ENCODE data around the gene FIGNL1. TPM values are rescaled to one million over a fixed set of nuclear protein-coding genes. Genes with fewer than 3 reads are reported as not detected.

The FIGNL1 gene
- total RNA-seq, 1 experiment from 2014 or later, result 13.8 TPM

DNA sequence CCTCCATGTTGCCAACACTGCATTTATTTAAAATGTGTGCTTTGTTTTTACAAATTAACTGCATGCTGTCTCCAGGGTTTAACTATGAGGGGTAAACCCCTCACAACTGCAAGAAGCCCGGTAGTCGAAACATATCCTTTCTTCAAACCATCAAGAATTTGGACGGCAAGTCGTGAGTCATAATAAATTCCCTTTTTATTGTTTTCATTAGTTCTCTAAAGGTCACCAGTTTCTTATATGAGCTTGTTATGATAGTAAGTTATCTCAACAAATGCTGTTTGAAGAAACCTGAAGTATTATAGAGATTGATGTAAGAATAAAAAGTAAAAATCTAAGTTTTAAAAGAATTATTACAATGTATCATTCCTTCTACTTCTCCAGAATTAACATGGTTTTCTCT, 12.2 kb upstream of the FIGNL1 start:
- no peak overlapping the region for H4K5ac ChIP-seq (ENCODE audit: insufficient read length, low read depth, low read length)
- no peaks in the 10 kb centered on the region for H3K9me3 ChIP-seq (ENCODE audit: control insufficient read depth, low read depth, low read length)
- Mint-ChIP-seq H3K36me3 (ENCODE audit: insufficient read depth in 1 of 3, low read depth in 3 of 3) (peaks cover 0 to 6% (median 3%) of the 10 kb centered on the region in 3 experiments; a peak in 5 of 7 replicates), H3K9me3 (peaks cover 14 to 23% of the 10 kb centered on the region in 2 experiments), H3K27me3 (ENCODE audit: low read depth) (peaks cover 8% of the 10 kb centered on the region), H3K4me3 (no peak overlapping the region), H3K4me1 (no peaks in the 10 kb centered on the region; a peak in 1 of 4 replicates), H3K27ac (no peak overlapping the region)
- H3K79me1 ChIP-seq (ENCODE audit: insufficient read depth, low read depth, low read length, poor library complexity, severe bottlenecking), result no peaks in the 10 kb centered on the region
- H3K27ac ChIP-seq (ENCODE audit: insufficient read length, low read depth, low read length), result no peak overlapping the region
- H2BK120ac ChIP-seq (ENCODE audit: low read depth, low read length, poor library complexity, severe bottlenecking), result no peak overlapping the region
- TF ChIP-seq, protein P1, sequence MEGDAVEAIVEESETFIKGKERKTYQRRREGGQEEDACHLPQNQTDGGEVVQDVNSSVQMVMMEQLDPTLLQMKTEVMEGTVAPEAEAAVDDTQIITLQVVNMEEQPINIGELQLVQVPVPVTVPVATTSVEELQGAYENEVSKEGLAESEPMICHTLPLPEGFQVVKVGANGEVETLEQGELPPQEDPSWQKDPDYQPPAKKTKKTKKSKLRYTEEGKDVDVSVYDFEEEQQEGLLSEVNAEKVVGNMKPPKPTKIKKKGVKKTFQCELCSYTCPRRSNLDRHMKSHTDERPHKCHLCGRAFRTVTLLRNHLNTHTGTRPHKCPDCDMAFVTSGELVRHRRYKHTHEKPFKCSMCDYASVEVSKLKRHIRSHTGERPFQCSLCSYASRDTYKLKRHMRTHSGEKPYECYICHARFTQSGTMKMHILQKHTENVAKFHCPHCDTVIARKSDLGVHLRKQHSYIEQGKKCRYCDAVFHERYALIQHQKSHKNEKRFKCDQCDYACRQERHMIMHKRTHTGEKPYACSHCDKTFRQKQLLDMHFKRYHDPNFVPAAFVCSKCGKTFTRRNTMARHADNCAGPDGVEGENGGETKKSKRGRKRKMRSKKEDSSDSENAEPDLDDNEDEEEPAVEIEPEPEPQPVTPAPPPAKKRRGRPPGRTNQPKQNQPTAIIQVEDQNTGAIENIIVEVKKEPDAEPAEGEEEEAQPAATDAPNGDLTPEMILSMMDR (conservative IDR thresholded peaks at IDR 0.05), result no peak
- H3K56ac ChIP-seq (ENCODE audit: insufficient read length, low read depth, low read length), result no peak overlapping the region
- H2BK20ac ChIP-seq (ENCODE audit: low read depth, low read length, poor library complexity, severe bottlenecking), result no peak overlapping the region
- H3K18ac ChIP-seq (ENCODE audit: insufficient read length, low read depth, low read length), result no peak overlapping the region
- H4K91ac ChIP-seq (ENCODE audit: insufficient read length, low read depth, low read length), result no peak overlapping the region
- H3T11ph ChIP-seq (ENCODE audit: low read length), result no peak overlapping the region
- no peaks in the 10 kb centered on the region for H4K20me1 ChIP-seq (ENCODE audit: control insufficient read depth, insufficient read depth, insufficient read length)
- no peak overlapping the region for H2AK5ac ChIP-seq (ENCODE audit: insufficient read length, low read length)
- no peak overlapping the region for H3K23ac ChIP-seq (ENCODE audit: insufficient read length, low read depth, low read length)
- no peak overlapping the region for H2BK5ac ChIP-seq (ENCODE audit: insufficient read length, low read length)
- H3K27me3 ChIP-seq (ENCODE audit: insufficient read depth, low read length), result no peaks in the 10 kb centered on the region
- H2BK12ac ChIP-seq (ENCODE audit: insufficient read length, low read depth, low read length), result no peak overlapping the region
- H2BK15ac ChIP-seq (ENCODE audit: low read depth, low read length), result no peak overlapping the region
- H3K23me2 ChIP-seq (ENCODE audit: insufficient read length, low read depth, low read length, poor library complexity, severe bottlenecking), result no peaks in the 10 kb centered on the region
- no peak overlapping the region for H2AFZ ChIP-seq (ENCODE audit: low read length)
- H3K4ac ChIP-seq (ENCODE audit: low read depth, low read length), result no peak overlapping the region
- no peak for DNase-seq
- H4K8ac ChIP-seq (replicated peaks; ENCODE audit: insufficient read length, low read depth, low read length), result no peak overlapping the region
- H3K9ac ChIP-seq (ENCODE audit: extremely low read depth, insufficient read length, low read length), result no peak overlapping the region
- no peak overlapping the region for H3K4me2 ChIP-seq (ENCODE audit: insufficient read depth, insufficient read length, low read length)
- no peaks in the 10 kb centered on the region for H3K4me1 ChIP-seq (ENCODE audit: insufficient read depth, low read length)
- no peak overlapping the region for H3K14ac ChIP-seq (ENCODE audit: insufficient read depth, low read length)
- H3K79me2 ChIP-seq (ENCODE audit: insufficient read depth, low read length), result no peaks in the 10 kb centered on the region
- no CpG with 5 or more reads among the region's 4 CpGs for WGBS (ENCODE audit: extremely low coverage, insufficient read length, low lambda C conversion rate)
